ENCODE data around the gene ARRB2. TPM values are rescaled to one million over a fixed set of nuclear protein-coding genes. Genes with fewer than 3 reads are reported as not detected.

ARRB2 gene
- total RNA-seq, 2 donors from 2014 or later, result 12.5 to 30.1 TPM

- H3K9me3 ChIP-seq, result no peaks in the 10 kb centered on the region
- WGBS, result 56% methylated on average over 5 of the region's 5 CpGs
- H3K4me3 ChIP-seq, result no peak overlapping the region
- no peak overlapping the region for H3K27ac ChIP-seq
- H3K4me1 ChIP-seq (replicated peaks), result no peaks in the 10 kb centered on the region
- H3K27me3 ChIP-seq (replicated peaks; ENCODE audit: insufficient read depth), result no peaks in the 10 kb centered on the region
- TF ChIP-seq, protein P1, sequence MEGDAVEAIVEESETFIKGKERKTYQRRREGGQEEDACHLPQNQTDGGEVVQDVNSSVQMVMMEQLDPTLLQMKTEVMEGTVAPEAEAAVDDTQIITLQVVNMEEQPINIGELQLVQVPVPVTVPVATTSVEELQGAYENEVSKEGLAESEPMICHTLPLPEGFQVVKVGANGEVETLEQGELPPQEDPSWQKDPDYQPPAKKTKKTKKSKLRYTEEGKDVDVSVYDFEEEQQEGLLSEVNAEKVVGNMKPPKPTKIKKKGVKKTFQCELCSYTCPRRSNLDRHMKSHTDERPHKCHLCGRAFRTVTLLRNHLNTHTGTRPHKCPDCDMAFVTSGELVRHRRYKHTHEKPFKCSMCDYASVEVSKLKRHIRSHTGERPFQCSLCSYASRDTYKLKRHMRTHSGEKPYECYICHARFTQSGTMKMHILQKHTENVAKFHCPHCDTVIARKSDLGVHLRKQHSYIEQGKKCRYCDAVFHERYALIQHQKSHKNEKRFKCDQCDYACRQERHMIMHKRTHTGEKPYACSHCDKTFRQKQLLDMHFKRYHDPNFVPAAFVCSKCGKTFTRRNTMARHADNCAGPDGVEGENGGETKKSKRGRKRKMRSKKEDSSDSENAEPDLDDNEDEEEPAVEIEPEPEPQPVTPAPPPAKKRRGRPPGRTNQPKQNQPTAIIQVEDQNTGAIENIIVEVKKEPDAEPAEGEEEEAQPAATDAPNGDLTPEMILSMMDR (IDR thresholded peaks at IDR 0.05), result no peak
- TF ChIP-seq POLR2AphosphoS5 (IDR thresholded peaks at IDR 0.05) (no peak), POLR2A (IDR thresholded peaks at IDR 0.05) (no peak)
- intact Hi-C loops (cut with DNase I), result no loop called here
- H3K36me3 ChIP-seq, result no peaks in the 10 kb centered on the region
- DNase-seq (ENCODE audit: low spot score), result no peak
Measured at GRCh38 chr17:4747847-4748246, 37.4 kb downstream of the ARRB2 start.

DNA sequence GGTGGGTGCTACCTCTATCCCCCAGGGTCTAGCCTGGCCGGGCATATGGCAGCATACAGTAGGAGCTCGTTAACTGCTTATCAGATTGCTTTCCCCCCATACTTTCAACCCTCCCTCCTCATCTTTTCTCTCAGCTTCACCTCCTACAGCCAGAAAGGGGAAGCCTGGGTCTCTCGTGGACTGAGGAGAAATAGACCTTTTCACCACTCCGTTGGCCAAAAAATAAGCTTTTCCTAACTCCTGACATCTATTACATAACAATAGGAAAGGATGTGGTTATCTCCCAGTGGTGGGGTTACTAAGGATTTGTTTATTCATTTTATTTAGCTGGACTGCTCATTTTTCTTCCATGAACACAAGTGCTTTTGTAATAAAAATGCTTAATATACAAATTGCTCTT is 38.3 kb downstream of the ARRB2 start:
- intact Hi-C loops (cut with DNase I), result no loop called here
- no peaks in the 10 kb centered on the region for H3K27me3 ChIP-seq (replicated peaks; ENCODE audit: insufficient read depth)
- 39% methylated on average over 4 of the region's 4 CpGs for WGBS

DNA sequence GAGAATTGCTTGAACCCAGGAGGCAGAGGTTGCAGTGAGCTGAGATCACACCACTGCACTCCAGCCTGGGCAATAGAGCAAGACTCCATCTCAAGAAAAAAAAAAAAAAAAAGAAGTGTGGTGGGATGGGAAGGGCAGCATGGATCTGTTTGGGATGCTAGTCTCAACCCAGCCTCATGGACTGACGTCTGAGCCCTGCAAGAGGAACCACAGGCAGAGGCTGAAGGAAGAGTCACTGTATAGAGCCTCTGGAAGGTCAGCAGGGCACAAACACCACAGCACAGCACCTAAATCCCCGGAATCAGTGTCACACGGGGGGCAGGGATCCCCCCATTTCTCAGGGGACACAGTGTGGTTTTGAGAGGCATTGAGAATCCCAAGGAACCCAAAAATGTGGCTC is 40.2 kb downstream of the ARRB2 start:
- 45% methylated on average over 3 of the region's 3 CpGs for WGBS
- H3K27me3 ChIP-seq (replicated peaks; ENCODE audit: insufficient read depth), result no peaks in the 10 kb centered on the region
- TF ChIP-seq POLR2A (IDR thresholded peaks at IDR 0.05) (no peak), POLR2AphosphoS5 (IDR thresholded peaks at IDR 0.05) (no peak)
- TF ChIP-seq, protein P1 (IDR thresholded peaks at IDR 0.05), result no peak
- no peaks in the 10 kb centered on the region for H3K9me3 ChIP-seq
- H3K4me1 ChIP-seq (replicated peaks), result no peaks in the 10 kb centered on the region
- H3K27ac ChIP-seq, result no peak overlapping the region
- intact Hi-C loops (cut with DNase I), result no loop called here
- no peaks in the 10 kb centered on the region for H3K36me3 ChIP-seq
- H3K4me3 ChIP-seq, result no peak overlapping the region
- DNase-seq (ENCODE audit: low spot score), result no peak

More for the DNA sequence above, 38.3 kb downstream of the ARRB2 start:
- no peak for DNase-seq (ENCODE audit: low spot score)
- no peaks in the 10 kb centered on the region for H3K4me1 ChIP-seq (replicated peaks)
- no peaks in the 10 kb centered on the region for H3K9me3 ChIP-seq
- TF ChIP-seq POLR2A (IDR thresholded peaks at IDR 0.05), result no peak
- TF ChIP-seq, protein P1 (IDR thresholded peaks at IDR 0.05), result no peak
- TF ChIP-seq POLR2AphosphoS5 (IDR thresholded peaks at IDR 0.05), result no peak
- H3K4me3 ChIP-seq, result no peak overlapping the region
- no peak overlapping the region for H3K27ac ChIP-seq
- no peaks in the 10 kb centered on the region for H3K36me3 ChIP-seq

- WGBS, result 74% methylated on average over 5 of the region's 5 CpGs
- no peaks in the 10 kb centered on the region for H3K9me3 ChIP-seq
- no peaks in the 10 kb centered on the region for H3K36me3 ChIP-seq
- TF ChIP-seq, protein P1 (IDR thresholded peaks at IDR 0.05), result no peak
- TF ChIP-seq POLR2A (IDR thresholded peaks at IDR 0.05) (no peak), POLR2AphosphoS5 (IDR thresholded peaks at IDR 0.05) (no peak)
- no peak for DNase-seq (ENCODE audit: low spot score)
- no peaks in the 10 kb centered on the region for H3K27me3 ChIP-seq (replicated peaks; ENCODE audit: insufficient read depth)
- H3K27ac ChIP-seq, result no peak overlapping the region
- H3K4me1 ChIP-seq (replicated peaks), result no peaks in the 10 kb centered on the region
- H3K4me3 ChIP-seq, result no peak overlapping the region
- intact Hi-C loops (cut with DNase I), result no loop called here
Measured at GRCh38 chr17:4751932-4752331, 41.5 kb downstream of the ARRB2 start.

DNA sequence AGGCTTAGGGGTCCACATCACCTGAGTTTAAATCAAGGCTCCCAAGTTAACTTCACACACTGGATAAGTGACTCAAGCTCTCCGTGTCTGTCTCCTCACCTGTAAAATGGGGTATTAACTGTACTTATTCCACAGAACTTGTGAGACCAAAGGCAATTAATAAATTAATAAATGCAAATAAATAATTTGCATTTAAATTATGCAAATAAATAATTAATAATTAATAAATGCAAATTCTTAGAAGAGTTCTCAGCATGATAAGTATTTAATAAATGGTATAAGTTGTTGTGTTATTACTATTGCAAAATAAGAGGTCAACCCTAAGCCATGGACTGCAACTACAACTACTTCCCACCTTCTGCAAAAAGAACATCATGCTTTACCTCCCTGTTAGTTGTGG is 43.0 kb downstream of the ARRB2 start:
- Histone ChIP-seq H3K4me3 (no peak overlapping the region), H3K27ac (no peak overlapping the region), H3K4me1 (replicated peaks) (no peaks in the 10 kb centered on the region), H3K36me3 (no peaks in the 10 kb centered on the region), H3K27me3 (replicated peaks; ENCODE audit: insufficient read depth) (no peaks in the 10 kb centered on the region), H3K9me3 (no peaks in the 10 kb centered on the region)
- 85% methylated on average over 1 of the region's 1 CpG for WGBS
- TF ChIP-seq, protein P1 (IDR thresholded peaks at IDR 0.05), result no peak
- TF ChIP-seq POLR2A (IDR thresholded peaks at IDR 0.05) (no peak), POLR2AphosphoS5 (IDR thresholded peaks at IDR 0.05) (no peak)
- no peak for DNase-seq (ENCODE audit: low spot score)
- intact Hi-C loops (cut with DNase I), result no loop called here
